Liver (tissue), 3 donors: ENCODE data around the gene PANX1.

Experiments
- EGR1 ChIP-seq, 2 donors: IDR thresholded peaks; 2 replicates each; pipeline ENCODE4 v1.6.1; 2016 to 2018; ENCODE audit warnings: antibody characterized with exemption in 2 of 2, low read depth in 2 of 2
- GABPA ChIP-seq, 2 donors: IDR thresholded peaks in 1 of 2; conservative IDR thresholded peaks in 1 of 2; 2 replicates each; pipeline ENCODE4 v1.6.1; 2016; ENCODE audit warnings: antibody characterized with exemption in 2 of 2, mild to moderate bottlenecking in 1 of 2, moderate library complexity in 1 of 2
- HNF4G ChIP-seq: IDR thresholded peaks from 2 replicates; pipeline ENCODE4 v1.6.1; 2016; ENCODE audit warnings: antibody characterized with exemption
- MAX ChIP-seq: IDR thresholded peaks from 2 replicates; pipeline ENCODE4 v1.6.1; 2016; ENCODE audit warnings: antibody characterized with exemption
- RAD21 ChIP-seq, 2 donors: IDR thresholded peaks; 2 replicates each; pipeline ENCODE4 v1.6.1; 2016; ENCODE audit warnings: antibody characterized with exemption in 2 of 2, mild to moderate bottlenecking in 2 of 2
- SP1 ChIP-seq: IDR thresholded peaks from 2 replicates; pipeline ENCODE4 v1.6.1; 2018; ENCODE audit warnings: antibody characterized with exemption, mild to moderate bottlenecking
- TAF1 ChIP-seq: conservative IDR thresholded peaks from 2 replicates; pipeline ENCODE4 v1.6.1; 2016; ENCODE audit warnings: antibody characterized with exemption, mild to moderate bottlenecking
- YY1 ChIP-seq: IDR thresholded peaks from 2 replicates; pipeline ENCODE4 v1.6.1; 2016; ENCODE audit warnings: antibody characterized with exemption, mild to moderate bottlenecking
- TF ChIP-seq, protein P1 (sequence below): fragments of 150-350 bp; IDR thresholded peaks from 2 replicates; pipeline ENCODE4 v1.5.1; 2017; ENCODE audit warnings: improper control_type of control experiment, low read depth, low read length; ENCODE audit not compliant: missing input control
- TF ChIP-seq, protein P2 (sequence below): IDR thresholded peaks from 2 replicates; pipeline ENCODE4 v1.6.1; 2016; ENCODE audit warnings: antibody characterized with exemption, mild to moderate bottlenecking
- donor health status: healthy.
- donor health status: healthy.

DNA sequence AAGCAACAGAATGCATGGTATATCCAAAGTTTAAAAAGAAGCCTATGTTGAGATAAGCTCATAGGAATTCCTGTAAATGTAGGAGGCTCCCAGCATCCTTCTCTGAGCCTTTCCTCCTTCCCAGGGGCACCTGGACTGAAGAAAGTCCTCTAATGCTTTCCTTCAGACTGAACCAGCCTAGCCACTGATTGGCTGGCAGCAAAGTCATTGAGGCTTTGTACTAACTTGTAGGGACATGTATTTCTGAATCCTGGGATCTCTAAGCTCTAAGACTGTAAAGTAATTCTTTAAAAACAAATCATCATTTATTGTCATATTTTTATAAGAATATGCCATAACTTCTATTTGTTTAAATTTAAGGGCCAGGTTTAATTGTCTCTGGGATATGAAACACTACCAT lies 23.9 kb upstream of the PANX1 start:
- TF ChIP-seq, protein P1, sequence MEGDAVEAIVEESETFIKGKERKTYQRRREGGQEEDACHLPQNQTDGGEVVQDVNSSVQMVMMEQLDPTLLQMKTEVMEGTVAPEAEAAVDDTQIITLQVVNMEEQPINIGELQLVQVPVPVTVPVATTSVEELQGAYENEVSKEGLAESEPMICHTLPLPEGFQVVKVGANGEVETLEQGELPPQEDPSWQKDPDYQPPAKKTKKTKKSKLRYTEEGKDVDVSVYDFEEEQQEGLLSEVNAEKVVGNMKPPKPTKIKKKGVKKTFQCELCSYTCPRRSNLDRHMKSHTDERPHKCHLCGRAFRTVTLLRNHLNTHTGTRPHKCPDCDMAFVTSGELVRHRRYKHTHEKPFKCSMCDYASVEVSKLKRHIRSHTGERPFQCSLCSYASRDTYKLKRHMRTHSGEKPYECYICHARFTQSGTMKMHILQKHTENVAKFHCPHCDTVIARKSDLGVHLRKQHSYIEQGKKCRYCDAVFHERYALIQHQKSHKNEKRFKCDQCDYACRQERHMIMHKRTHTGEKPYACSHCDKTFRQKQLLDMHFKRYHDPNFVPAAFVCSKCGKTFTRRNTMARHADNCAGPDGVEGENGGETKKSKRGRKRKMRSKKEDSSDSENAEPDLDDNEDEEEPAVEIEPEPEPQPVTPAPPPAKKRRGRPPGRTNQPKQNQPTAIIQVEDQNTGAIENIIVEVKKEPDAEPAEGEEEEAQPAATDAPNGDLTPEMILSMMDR: no peak
- no peak for TF ChIP-seq RAD21 (IDR thresholded peaks at IDR 0.05)
- no peak for TF ChIP-seq TAF1
- TF ChIP-seq SP1: no peak
- TF ChIP-seq MAX: no peak
- TF ChIP-seq YY1: no peak
- TF ChIP-seq EGR1 (IDR thresholded peaks at IDR 0.05; ENCODE audit: low read depth in 2 of 2): no peak
- TF ChIP-seq, protein P2, sequence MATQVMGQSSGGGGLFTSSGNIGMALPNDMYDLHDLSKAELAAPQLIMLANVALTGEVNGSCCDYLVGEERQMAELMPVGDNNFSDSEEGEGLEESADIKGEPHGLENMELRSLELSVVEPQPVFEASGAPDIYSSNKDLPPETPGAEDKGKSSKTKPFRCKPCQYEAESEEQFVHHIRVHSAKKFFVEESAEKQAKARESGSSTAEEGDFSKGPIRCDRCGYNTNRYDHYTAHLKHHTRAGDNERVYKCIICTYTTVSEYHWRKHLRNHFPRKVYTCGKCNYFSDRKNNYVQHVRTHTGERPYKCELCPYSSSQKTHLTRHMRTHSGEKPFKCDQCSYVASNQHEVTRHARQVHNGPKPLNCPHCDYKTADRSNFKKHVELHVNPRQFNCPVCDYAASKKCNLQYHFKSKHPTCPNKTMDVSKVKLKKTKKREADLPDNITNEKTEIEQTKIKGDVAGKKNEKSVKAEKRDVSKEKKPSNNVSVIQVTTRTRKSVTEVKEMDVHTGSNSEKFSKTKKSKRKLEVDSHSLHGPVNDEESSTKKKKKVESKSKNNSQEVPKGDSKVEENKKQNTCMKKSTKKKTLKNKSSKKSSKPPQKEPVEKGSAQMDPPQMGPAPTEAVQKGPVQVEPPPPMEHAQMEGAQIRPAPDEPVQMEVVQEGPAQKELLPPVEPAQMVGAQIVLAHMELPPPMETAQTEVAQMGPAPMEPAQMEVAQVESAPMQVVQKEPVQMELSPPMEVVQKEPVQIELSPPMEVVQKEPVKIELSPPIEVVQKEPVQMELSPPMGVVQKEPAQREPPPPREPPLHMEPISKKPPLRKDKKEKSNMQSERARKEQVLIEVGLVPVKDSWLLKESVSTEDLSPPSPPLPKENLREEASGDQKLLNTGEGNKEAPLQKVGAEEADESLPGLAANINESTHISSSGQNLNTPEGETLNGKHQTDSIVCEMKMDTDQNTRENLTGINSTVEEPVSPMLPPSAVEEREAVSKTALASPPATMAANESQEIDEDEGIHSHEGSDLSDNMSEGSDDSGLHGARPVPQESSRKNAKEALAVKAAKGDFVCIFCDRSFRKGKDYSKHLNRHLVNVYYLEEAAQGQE: no peak
- TF ChIP-seq HNF4G: no peak
- no peak for TF ChIP-seq GABPA (IDR thresholded peaks at IDR 0.05 in 1 of 2, conservative IDR thresholded peaks at IDR 0.05 in 1 of 2)
